Kidney (tissue), 14 donors: Measurements from ENCODE around the gene AP1S3. TPM values are rescaled to one million over a fixed set of nuclear protein-coding genes. Genes with fewer than 3 reads are reported as not detected.

Experiments
- DNase-seq, 5 donors: peaks; one replicate each; pipeline ENCODE4 v3.0.0-alpha.2; 2013 to 2020
- FAIRE-seq: peaks from 2 replicates; lab custom pipeline; 2012; peaks lifted over from hg19 to GRCh38; lab: Jason Lieb, UNC
- H3K27ac ChIP-seq, 2 donors: one replicate each; pipeline ENCODE4 v1.7.0; 2013; ENCODE audit warnings: low read depth in 2 of 2, low read length in 2 of 2, inconsistent platforms in 1 of 2
- H3K27me3 ChIP-seq: one replicate; pipeline ENCODE4 v1.7.1; 2013; ENCODE audit warnings: low read length, inconsistent platforms; ENCODE audit not compliant: control insufficient read depth, insufficient read depth
- H3K36me3 ChIP-seq, 3 donors: one replicate each; pipeline versions ENCODE4 v1.7.0 to v1.7.1; 2013; ENCODE audit warnings: low read length in 3 of 3, control low read depth in 1 of 3, inconsistent platforms in 1 of 3; ENCODE audit not compliant: insufficient read depth in 3 of 3, control insufficient read depth in 2 of 3
- H3K4me1 ChIP-seq, 3 donors: one replicate each; pipeline versions ENCODE4 v1.7.0 to v1.7.1; 2013; ENCODE audit warnings: low read length in 3 of 3, inconsistent platforms in 1 of 3, low read depth in 1 of 3; ENCODE audit not compliant: control insufficient read depth in 2 of 3, insufficient read depth in 2 of 3
- H3K4me3 ChIP-seq, 3 donors: one replicate each; pipeline versions ENCODE4 v1.7.0 to v1.8.1; 2013; ENCODE audit warnings: low read length in 3 of 3, control low read depth in 1 of 3, inconsistent platforms in 1 of 3
- H3K9ac ChIP-seq, 3 donors: one replicate each; pipeline versions ENCODE4 v1.7.0 to v1.7.1; 2013; ENCODE audit warnings: low read length in 3 of 3, control low read depth in 1 of 3, inconsistent platforms in 1 of 3
- H3K9me3 ChIP-seq, 3 donors: one replicate each; pipeline versions ENCODE4 v1.7.0 to v1.7.1; 2013; ENCODE audit warnings: low read length in 3 of 3, control low read depth in 1 of 3, inconsistent platforms in 1 of 3; ENCODE audit not compliant: control insufficient read depth in 2 of 3, insufficient read depth in 1 of 3
- intact Hi-C: fragments of 100-400 bp; cut with DNase I; formaldehyde crosslinking; loops from one replicate; pipeline ENCODE4 v1.11.1; 2022
- polyA plus RNA-seq: library from polyadenylated mRNA; stranded (reverse); fragments of 350-450 nt; fragmentation: Illumina TruSeq; extraction: RNeasy Lipid Tissue Mini Kit (QIAGEN cat#74804); gene quantifications from one replicate; pipeline ENCODE4 v1.2.3, GENCODE V29; 2014; ENCODE audit warnings: low read depth, low replicate concordance; ENCODE audit not compliant: insufficient read depth
- total RNA-seq: library from RNA; stranded (reverse); fragmentation: NEBNext Ultra II Directional; extraction: Animal tissue kit (Norgen Biotek cat#: 25700); gene quantifications from one replicate; pipeline ENCODE4 v1.2.1, GENCODE V29; 2021
- TF ChIP-seq, protein P1 (sequence below): IDR thresholded peaks from 3 replicates; pipeline ENCODE4 v1.5.1; 2012; ENCODE audit warnings: mild to moderate bottlenecking, moderate library complexity, borderline replicate concordance; ENCODE audit not compliant: insufficient read depth; ENCODE audit errors: extremely low read depth
- donor health status: control.
- donor health status: control.
- donor health status: control.
- donor health status: control.
- donor health status: control.
- donor health status: DM: yes; HTN: yes; CAD: no.
- donor health status: Normal renal cell carcinoma (clear cell type).

The AP1S3 gene
- total and polyA plus RNA-seq, 2 donors from 2014 or later: 2.5 to 85.3 TPM

DNA sequence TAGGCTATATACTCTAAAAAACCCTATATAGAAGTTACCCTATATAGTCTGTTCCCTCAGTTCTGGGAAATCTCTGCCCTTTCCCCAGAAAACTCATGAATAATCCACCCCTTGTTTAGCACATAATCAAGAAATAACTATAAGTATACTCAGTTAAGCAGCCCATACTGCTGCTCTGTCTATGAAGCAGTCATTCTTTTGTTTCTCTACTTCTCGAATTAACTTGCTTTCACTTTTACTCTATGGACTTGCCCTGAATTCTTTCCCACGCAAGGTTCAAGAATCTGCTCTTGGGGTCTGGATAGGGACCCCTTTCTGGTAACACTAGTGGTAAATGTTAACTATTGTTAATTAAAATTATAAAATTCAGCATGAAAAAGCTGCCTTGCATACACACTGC, 17.4 kb upstream of the AP1S3 start:
- H3K9ac ChIP-seq: no peak overlapping the region
- H3K4me1 ChIP-seq: no peaks in the 10 kb centered on the region
- TF ChIP-seq, protein P1, sequence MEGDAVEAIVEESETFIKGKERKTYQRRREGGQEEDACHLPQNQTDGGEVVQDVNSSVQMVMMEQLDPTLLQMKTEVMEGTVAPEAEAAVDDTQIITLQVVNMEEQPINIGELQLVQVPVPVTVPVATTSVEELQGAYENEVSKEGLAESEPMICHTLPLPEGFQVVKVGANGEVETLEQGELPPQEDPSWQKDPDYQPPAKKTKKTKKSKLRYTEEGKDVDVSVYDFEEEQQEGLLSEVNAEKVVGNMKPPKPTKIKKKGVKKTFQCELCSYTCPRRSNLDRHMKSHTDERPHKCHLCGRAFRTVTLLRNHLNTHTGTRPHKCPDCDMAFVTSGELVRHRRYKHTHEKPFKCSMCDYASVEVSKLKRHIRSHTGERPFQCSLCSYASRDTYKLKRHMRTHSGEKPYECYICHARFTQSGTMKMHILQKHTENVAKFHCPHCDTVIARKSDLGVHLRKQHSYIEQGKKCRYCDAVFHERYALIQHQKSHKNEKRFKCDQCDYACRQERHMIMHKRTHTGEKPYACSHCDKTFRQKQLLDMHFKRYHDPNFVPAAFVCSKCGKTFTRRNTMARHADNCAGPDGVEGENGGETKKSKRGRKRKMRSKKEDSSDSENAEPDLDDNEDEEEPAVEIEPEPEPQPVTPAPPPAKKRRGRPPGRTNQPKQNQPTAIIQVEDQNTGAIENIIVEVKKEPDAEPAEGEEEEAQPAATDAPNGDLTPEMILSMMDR: no peak
- H3K9me3 ChIP-seq: no peaks in the 10 kb centered on the region
- intact Hi-C loops: no loop called here
- no peak overlapping the region for H3K4me3 ChIP-seq
- DNase-seq (no peak), FAIRE-seq (no peak)
- H3K27me3 ChIP-seq: no peaks in the 10 kb centered on the region
- peaks cover 0 to 3% (median 0%) of the 10 kb centered on the region in 3 donors for H3K36me3 ChIP-seq
- H3K27ac ChIP-seq: no peak overlapping the region

DNA sequence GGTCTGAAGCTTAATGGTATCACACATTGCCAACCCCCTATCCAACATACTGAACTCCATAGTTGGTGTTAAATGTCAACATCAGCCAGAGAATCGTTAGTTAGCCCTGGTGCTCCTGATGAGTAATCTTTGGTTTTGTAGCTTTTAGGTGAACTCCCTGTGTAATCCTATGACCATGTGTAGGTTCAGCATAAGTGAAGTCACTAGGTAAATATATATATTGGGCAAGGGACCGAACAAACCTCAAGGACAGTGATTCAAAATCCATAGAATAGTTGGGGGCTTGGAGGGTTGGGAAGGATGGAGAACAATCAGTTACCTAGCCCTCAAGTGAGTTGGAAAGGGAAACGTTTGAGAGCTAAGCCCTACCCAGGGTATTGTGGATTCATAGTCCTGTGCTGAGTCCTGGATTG, 16.0 kb upstream of the AP1S3 start:
- Histone ChIP-seq H3K27ac (no peak overlapping the region), H3K4me1 (no peaks in the 10 kb centered on the region), H3K36me3 (peaks cover 0 to 3% (median 0%) of the 10 kb centered on the region in 3 donors), H3K4me3 (no peak overlapping the region), H3K9ac (no peak overlapping the region), H3K9me3 (no peaks in the 10 kb centered on the region), H3K27me3 (no peaks in the 10 kb centered on the region)
- FAIRE-seq (no peak), DNase-seq (no peak)
- intact Hi-C loops: no loop called here
- TF ChIP-seq, protein P1: no peak

- no peaks in the 10 kb centered on the region for H3K4me1 ChIP-seq
- intact Hi-C loops: no loop called here
- H3K9me3 ChIP-seq: no peaks in the 10 kb centered on the region
- H3K4me3 ChIP-seq: no peak overlapping the region
- DNase-seq: no peak
- peaks cover 0 to 3% (median 0%) of the 10 kb centered on the region in 3 donors for H3K36me3 ChIP-seq
- H3K9ac ChIP-seq: no peak overlapping the region
- TF ChIP-seq, protein P1: no peak
- H3K27me3 ChIP-seq: no peaks in the 10 kb centered on the region
- FAIRE-seq: no peak
- no peak overlapping the region for H3K27ac ChIP-seq
These were observed 15.0 kb upstream of the AP1S3 start for GRCh38 chr2:223852281-223852795.

DNA sequence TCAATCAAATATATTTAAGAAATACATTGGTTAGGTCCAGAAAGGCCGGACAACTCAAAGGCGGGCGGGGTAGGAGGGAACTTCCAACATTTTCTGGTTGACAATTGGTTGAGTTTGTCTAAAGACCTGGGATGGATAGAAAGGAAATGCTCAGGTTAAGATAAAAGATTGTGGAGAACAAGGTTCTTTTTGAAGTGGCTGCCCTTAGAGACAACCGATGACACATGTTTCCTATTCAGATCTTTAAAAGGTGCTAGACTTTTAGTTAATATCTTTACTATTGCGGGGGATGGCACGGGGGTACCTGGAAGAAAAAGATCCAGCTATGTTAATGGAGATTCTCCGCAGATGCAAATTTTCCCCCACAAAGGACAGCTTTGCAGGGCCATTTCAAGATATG, 10.0 kb upstream of the AP1S3 start:
- DNase-seq: no peak
- TF ChIP-seq, protein P1: no peak
- Histone ChIP-seq H3K36me3 (no peaks in the 10 kb centered on the region), H3K4me1 (no peaks in the 10 kb centered on the region), H3K27me3 (no peaks in the 10 kb centered on the region), H3K9ac (no peak overlapping the region), H3K27ac (no peak overlapping the region), H3K4me3 (no peak overlapping the region), H3K9me3 (no peaks in the 10 kb centered on the region)
- no peak for FAIRE-seq
- intact Hi-C loops: no loop called here
